Measurements from ENCODE around the gene CEP128.

DNA sequence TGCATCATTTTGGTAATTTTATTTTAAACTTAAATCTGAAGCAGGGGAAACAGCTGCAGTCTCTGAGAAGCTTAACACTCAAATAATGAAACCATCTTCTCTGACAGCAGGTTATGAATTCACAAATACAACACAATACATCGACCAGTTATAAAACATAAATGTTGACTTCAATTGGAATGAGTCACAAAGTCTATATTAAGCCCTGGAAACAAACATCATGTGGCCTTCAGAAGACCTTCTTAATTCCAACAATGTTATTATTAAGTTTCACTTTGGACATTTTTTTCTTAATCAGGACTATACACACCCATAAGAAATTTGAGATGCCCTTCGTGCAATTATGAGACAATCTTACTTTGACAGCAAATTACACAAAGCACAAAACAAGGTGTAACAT, 68.9 kb downstream of the CEP128 start:
- TF ChIP-seq, protein P1, sequence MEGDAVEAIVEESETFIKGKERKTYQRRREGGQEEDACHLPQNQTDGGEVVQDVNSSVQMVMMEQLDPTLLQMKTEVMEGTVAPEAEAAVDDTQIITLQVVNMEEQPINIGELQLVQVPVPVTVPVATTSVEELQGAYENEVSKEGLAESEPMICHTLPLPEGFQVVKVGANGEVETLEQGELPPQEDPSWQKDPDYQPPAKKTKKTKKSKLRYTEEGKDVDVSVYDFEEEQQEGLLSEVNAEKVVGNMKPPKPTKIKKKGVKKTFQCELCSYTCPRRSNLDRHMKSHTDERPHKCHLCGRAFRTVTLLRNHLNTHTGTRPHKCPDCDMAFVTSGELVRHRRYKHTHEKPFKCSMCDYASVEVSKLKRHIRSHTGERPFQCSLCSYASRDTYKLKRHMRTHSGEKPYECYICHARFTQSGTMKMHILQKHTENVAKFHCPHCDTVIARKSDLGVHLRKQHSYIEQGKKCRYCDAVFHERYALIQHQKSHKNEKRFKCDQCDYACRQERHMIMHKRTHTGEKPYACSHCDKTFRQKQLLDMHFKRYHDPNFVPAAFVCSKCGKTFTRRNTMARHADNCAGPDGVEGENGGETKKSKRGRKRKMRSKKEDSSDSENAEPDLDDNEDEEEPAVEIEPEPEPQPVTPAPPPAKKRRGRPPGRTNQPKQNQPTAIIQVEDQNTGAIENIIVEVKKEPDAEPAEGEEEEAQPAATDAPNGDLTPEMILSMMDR (IDR thresholded peaks at IDR 0.05), result no peak
- TF ChIP-seq POLR2AphosphoS5 (IDR thresholded peaks at IDR 0.05), result no peak
- TF ChIP-seq POLR2A (IDR thresholded peaks at IDR 0.05), result no peak
- TF ChIP-seq EP300 (IDR thresholded peaks at IDR 0.05; ENCODE audit: low read depth), result no peak

Data from transverse colon (tissue), 4 donors.